Measurements from ENCODE around the gene GPATCH8. TPM values are rescaled to one million over a fixed set of nuclear protein-coding genes. Genes with fewer than 3 reads are reported as not detected.
A peak's percentile ranks its signal among the peaks of the same experiment; 100 is the strongest.
"Not testable (repeated sequence)": the region's sequence is repeated elsewhere in the genome, so short reads cannot be mapped to it uniquely, and the experiment has no call there.

The GPATCH8 gene
- total RNA-seq, 4 donors from 2014 or later = 15.3 to 35.5 (median 24.9) TPM

DNA sequence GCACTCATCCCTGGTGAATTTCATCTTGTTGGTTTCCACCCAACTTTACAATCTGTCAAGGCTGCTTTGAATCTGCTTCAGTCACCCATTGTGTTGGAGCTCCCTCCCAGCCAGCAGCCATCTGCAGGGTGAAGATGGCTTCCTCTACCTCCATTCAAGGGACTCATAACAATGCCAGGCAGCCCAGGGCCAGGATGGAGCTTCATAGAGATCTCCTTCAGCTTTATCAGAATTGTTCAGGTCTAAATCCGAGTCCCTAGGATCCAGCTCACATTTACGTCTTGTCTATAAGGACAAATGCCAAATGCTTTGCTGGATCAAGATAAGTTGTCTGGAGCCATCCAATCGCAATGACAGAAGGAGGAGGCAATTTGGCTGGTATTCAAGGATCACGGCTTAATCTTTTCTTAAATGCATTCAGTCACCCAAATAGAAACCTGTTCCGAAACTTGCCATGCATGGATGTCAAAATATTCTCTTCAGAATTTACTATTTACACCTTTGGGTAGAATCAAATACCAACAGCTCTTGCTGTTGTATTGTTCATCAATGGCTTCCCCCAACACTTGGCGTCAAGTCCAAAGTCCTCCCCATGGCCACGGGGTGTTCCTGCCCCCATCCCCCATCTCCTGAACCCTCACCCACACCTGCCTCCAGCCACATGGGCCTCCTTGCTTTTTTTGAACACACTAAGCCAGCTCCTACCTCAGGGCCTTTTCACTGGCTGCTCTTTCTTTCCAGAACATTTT lies 135.8 kb downstream of the GPATCH8 start:
- Histone ChIP-seq H3K4me1 (peaks cover under 1 to 41% (median 14%) of the 10 kb centered on the region in 3 donors), H3K9me3 (no peaks in the 10 kb centered on the region), H3K27me3 (peaks cover 0 to 48% (median 0%) of the 10 kb centered on the region in 4 donors), H3K4me3 (no peak overlapping the region), H3K36me3 (no peaks in the 10 kb centered on the region), H3K27ac (peak overlapping the region in 3 of 4 donors; percentile 10 to 71 (median 53))
- intact Hi-C loops (cut with DNase I) = no loop called here
- TF ChIP-seq, protein P1, sequence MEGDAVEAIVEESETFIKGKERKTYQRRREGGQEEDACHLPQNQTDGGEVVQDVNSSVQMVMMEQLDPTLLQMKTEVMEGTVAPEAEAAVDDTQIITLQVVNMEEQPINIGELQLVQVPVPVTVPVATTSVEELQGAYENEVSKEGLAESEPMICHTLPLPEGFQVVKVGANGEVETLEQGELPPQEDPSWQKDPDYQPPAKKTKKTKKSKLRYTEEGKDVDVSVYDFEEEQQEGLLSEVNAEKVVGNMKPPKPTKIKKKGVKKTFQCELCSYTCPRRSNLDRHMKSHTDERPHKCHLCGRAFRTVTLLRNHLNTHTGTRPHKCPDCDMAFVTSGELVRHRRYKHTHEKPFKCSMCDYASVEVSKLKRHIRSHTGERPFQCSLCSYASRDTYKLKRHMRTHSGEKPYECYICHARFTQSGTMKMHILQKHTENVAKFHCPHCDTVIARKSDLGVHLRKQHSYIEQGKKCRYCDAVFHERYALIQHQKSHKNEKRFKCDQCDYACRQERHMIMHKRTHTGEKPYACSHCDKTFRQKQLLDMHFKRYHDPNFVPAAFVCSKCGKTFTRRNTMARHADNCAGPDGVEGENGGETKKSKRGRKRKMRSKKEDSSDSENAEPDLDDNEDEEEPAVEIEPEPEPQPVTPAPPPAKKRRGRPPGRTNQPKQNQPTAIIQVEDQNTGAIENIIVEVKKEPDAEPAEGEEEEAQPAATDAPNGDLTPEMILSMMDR (IDR thresholded peaks at IDR 0.05) = no peak
- TF ChIP-seq POLR2A (IDR thresholded peaks at IDR 0.05) = no peak
- DNase-seq = no peak
- WGBS, 2 donors = 40 to 48% methylated on average over 7 of the region's 7 CpGs

DNA sequence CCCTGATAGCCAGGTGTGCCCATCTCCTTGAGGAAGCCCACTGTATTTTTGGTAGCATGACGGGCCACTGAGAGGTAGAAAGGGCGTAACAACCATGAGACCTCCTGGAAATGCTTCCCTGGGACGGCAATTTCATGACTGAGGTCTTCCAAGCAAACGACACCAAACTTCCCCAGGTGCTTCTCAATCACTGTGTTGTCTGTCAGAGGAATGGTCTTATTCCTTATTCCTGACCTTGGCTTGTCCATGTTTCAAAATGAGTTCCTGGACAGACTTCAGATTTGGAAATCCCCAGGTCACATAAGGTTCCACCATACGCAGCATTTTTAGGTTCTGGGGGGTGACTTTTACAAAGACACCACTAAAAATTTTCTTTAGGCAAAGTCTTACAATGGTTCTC lies 138.2 kb downstream of the GPATCH8 start:
- intact Hi-C loops (cut with DNase I); H3K4me3 ChIP-seq; DNase-seq; H3K9me3 ChIP-seq; H3K27ac ChIP-seq; H3K36me3 ChIP-seq: not testable (repeated sequence)
- WGBS, 2 donors = 86 to 96% methylated on average over 5 of the region's 5 CpGs
- Histone ChIP-seq H3K27me3 (peaks cover 0 to 31% (median 0%) of the 10 kb centered on the region in 4 donors), H3K4me1 (peaks cover 3 to 59% (median 14%) of the 10 kb centered on the region in 3 donors)

DNA sequence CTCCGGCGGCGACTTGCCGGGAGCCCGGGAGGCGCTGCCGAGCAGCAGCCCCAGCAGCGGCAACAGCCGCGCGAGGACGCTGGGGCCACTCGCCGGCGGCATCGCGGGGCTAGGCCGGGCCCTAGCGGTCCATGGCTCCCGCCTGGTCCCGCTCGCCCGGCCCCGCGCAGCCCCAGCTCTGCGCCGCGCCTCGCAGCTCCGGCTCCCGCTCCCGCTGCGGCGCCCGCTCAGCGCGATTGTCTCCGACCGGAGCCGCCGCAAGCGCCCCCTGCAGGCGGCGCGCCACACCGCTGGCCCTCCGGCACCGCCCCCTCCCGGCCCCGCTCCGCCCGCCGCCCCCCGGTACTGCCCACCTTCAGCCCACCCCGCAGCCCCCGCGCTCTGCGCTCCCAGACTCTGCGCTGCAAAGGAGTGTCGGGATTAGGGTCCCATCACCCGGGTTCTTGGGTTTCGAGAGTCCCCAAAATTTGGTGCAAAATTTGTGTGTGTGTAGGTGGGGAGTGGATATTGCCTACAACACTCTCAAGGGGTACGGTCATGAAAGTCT lies 139.5 kb downstream of the GPATCH8 start, which contains the start of gene FAM171A2:
Gene FAM171A2 (minus strand): TSS at position 241 of the 547 bp plus-strand sequence. CDS start 139 bp downstream, at position 102.
- Histone ChIP-seq H3K9me3 (no peaks in the 10 kb centered on the region), H3K27me3 (peaks cover 0 to 18% (median 0%) of the 10 kb centered on the region in 4 donors), H3K4me3 (peak within 1 kb of the TSS; percentile 64 to 84 (median 72)), H3K4me1 (peaks cover 3 to 59% (median 14%) of the 10 kb centered on the region in 3 donors), H3K27ac (peak within 1 kb of the TSS in 3 of 4 donors; percentile 45 to 58 (median 48)), H3K36me3 (no peaks in the 10 kb centered on the region)
- whole genome bisulfite sequencing, 2 donors = 0 to 4% methylated on average over 1 to 8 of the region's 63 CpGs
- no peak for DNase-seq
- intact Hi-C loops (cut with DNase I) = no loop called here
- TF ChIP-seq, protein P1 (IDR thresholded peaks at IDR 0.05) = peak; percentile 54 to 79 (median 66)
- TF ChIP-seq POLR2A (IDR thresholded peaks at IDR 0.05) = no peak

DNA sequence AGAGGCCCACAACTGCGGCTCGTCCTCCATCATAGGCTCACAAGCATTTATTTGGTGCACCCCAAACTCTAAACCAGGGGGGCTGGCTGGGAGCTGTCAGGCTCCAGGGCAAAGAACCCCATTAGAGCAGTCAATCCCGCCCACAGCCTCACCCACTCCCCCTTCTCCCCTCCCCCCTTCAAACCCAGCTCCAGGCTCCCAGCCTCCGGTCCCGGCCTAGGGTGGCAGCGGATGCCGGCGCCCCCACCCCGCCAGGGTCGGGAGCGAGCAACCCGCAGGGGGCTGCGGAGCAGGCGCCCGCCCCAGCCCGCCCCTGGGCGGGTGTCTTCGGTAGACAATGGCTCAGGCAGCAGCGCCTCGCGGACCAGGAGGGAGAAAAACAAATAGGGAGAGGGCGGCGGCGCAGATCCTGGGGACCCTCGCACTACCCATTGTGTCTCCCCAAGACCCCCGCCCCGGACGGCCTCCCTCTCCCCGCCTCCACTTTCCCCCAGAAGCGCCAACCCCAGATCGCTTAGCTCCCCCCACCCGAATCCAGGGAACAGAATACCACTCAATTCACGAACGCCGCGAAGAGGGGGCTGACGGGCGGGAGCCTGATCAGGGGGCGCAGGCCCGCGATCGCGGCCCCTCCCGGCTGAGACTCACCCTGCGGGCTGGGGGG lies 140.1 kb downstream of the GPATCH8 start:
- TF ChIP-seq, protein P1 (IDR thresholded peaks at IDR 0.05) = no peak
- no peak for TF ChIP-seq POLR2A (IDR thresholded peaks at IDR 0.05)
- intact Hi-C loops (cut with DNase I) = no loop called here
- Histone ChIP-seq H3K27me3 (peaks cover 0 to 15% (median 0%) of the 10 kb centered on the region in 4 donors), H3K27ac (peak overlapping the region in 3 of 4 donors; percentile 45 to 58 (median 48)), H3K4me3 (peak overlapping the region; percentile 64 to 84 (median 72)), H3K4me1 (peaks cover 3 to 53% (median 14%) of the 10 kb centered on the region in 3 donors), H3K36me3 (no peaks in the 10 kb centered on the region), H3K9me3 (no peaks in the 10 kb centered on the region)
- WGBS, 2 donors = 0% methylated on average over 2 of the region's 45 CpGs; no CpG with 5 or more reads in 1 of the 2 donors
- no peak for DNase-seq

DNA sequence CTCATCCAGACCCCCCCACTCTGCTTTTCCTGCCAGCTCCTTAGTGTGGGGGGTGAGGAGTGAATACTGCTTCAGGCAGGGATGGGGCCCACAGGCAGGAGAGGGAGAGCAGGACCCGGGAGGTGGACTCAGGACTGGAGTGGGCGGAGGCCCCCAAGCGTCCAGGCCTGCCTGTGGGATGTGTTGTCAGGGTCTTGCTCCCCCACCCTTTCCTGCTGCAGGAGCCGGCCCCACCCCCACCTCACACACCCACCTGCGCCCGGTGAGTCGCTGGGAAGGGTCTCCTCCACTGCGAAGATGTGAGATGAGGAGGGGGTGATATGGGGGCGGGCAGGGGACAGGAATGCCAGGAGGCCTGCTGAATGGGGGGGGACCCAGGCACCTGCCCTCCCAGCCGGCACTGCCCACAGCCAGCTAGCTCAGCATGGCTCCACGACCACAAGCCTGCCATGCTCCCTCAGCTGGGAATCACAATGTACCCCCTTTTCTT lies 140.7 kb downstream of the GPATCH8 start:
- intact Hi-C loops (cut with DNase I) = no loop called here
- H3K27me3 ChIP-seq = peaks cover 0 to 15% (median 0%) of the 10 kb centered on the region in 4 donors
- H3K27ac ChIP-seq = no peak overlapping the region
- no peak for DNase-seq
- no peaks in the 10 kb centered on the region for H3K36me3 ChIP-seq
- no peaks in the 10 kb centered on the region for H3K9me3 ChIP-seq
- peak overlapping the region in 3 of 4 donors; percentile 64 to 84 (median 66) for H3K4me3 ChIP-seq
- peaks cover 3 to 47% (median 14%) of the 10 kb centered on the region in 3 donors for H3K4me1 ChIP-seq
- 7 to 20% methylated on average over 1 to 3 of the region's 11 CpGs for WGBS, 2 donors
- TF ChIP-seq, protein P1 (IDR thresholded peaks at IDR 0.05) = no peak
- no peak for TF ChIP-seq POLR2A (IDR thresholded peaks at IDR 0.05)

Data from esophagus squamous epithelium (tissue), 5 donors.